Astrocyte of the spinal cord (primary cell): ENCODE results near the gene DENND1B.
"Not testable (repeated sequence)": the region's sequence is repeated elsewhere in the genome, so short reads cannot be mapped to it uniquely, and the experiment has no call there.

Experiments used
- DNase-seq: peaks from one replicate; pipeline ENCODE4 v3.0.0; 2011; ENCODE audit warnings: low read depth, low spot score
- H3K4me3 ChIP-seq: 2 replicates; pipeline ENCODE4 v1.5.1; 2011; ENCODE audit warnings: low read depth, mild to moderate bottlenecking, low read length, moderate library complexity
- CTCF ChIP-seq: IDR thresholded peaks from 2 replicates; pipeline ENCODE4 v1.5.1; 2012; ENCODE audit warnings: low read depth, mild to moderate bottlenecking, low read length, inconsistent platforms
- in situ Hi-C: cut with HindIII; loops from 2 replicates; pipeline ENCODE4 v1.10.0; 2017; ENCODE audit warnings: low sequenced_read_pairs

DENND1B gene

GRCh38 chr1:197526736-197527371 lies 248.4 kb downstream of the DENND1B start:
- TF ChIP-seq CTCF = peak; percentile 39
- in situ Hi-C loops = no loop called here
- no peak overlapping the region for H3K4me3 ChIP-seq
- peak; percentile 39 for DNase-seq

- peak; percentile 72 for TF ChIP-seq CTCF
- peak; percentile 46 for DNase-seq
- in situ Hi-C loops = no loop called here
- no peak overlapping the region for H3K4me3 ChIP-seq
These were observed 254.1 kb downstream of the DENND1B start for GRCh38 chr1:197521118-197521739.

- H3K4me3 ChIP-seq = no peak overlapping the region
- in situ Hi-C loops = no loop called here
- peak; percentile 29 for DNase-seq
- peak; percentile 43 for TF ChIP-seq CTCF
These were observed 255.4 kb downstream of the DENND1B start for GRCh38 chr1:197519741-197520334.

- DNase-seq = no peak
- no peak overlapping the region for H3K4me3 ChIP-seq
- in situ Hi-C loops = no loop called here
- TF ChIP-seq CTCF = no peak
These were observed 259.9 kb downstream of the DENND1B start for GRCh38 chr1:197515421-197515820.

GRCh38 chr1:197510691-197511378 lies 264.4 kb downstream of the DENND1B start:
- TF ChIP-seq CTCF = no peak
- H3K4me3 ChIP-seq = no peak overlapping the region
- in situ Hi-C loops = no loop called here
- DNase-seq = no peak

- in situ Hi-C loops = no loop called here
- no peak overlapping the region for H3K4me3 ChIP-seq
- no peak for DNase-seq
- TF ChIP-seq CTCF = no peak
These were observed 278.6 kb downstream of the DENND1B start for GRCh38 chr1:197496722-197497121.

GRCh38 chr1:197491505-197491904 lies 283.8 kb downstream of the DENND1B start:
- H3K4me3 ChIP-seq, DNase-seq, in situ Hi-C loops: not testable (repeated sequence)
